SK-N-SH (cell line): Measurements from ENCODE around the gene SUPT7L. TPM values are rescaled to one million over a fixed set of nuclear protein-coding genes. Genes with fewer than 3 reads are reported as not detected.

Experiments used
- CTCF ChIA-PET: fragments of 300-600, 350-600 bp; formaldehyde crosslinking; extraction: SDS; loops from one replicate; lab custom pipeline; 2021; lab: Yijun Ruan, JAX
- POLR2A ChIA-PET: fragments of 350-600 bp; sonication (Branson Sonifier 250); formaldehyde crosslinking; extraction: SDS; loops from one replicate; lab custom pipeline; 2020; ENCODE audit warnings: antibody characterized with exemption, inconsistent platforms; lab: Yijun Ruan, JAX
- DNase-seq: peaks from one replicate; pipeline ENCODE4 v3.0.0; 2012
- H2AFZ ChIP-seq: fragments of 200-600 bp; sonication (generic); 2 replicates; pipeline ENCODE4 v1.8.1; 2016; ENCODE audit warnings: antibody characterized with exemption, mild to moderate bottlenecking, low read depth
- H3F3A ChIP-seq: fragments of 200-600 bp; sonication (generic); replicated peaks from 2 replicates; pipeline ENCODE3; 2016; ENCODE audit warnings: antibody characterized with exemption, mild to moderate bottlenecking; ENCODE audit not compliant: insufficient read depth
- H3K27ac ChIP-seq, 2 experiments: fragments of 200-500 bp in 1 of 2; fragments of 200-600 bp in 1 of 2; sonication (Bioruptor generic) in 1 of 2; sonication (generic), shearing (Covaris generic) in 1 of 2; 2 replicates each; pipeline versions ENCODE4 v1.5.1 to v1.6.1; 2014 to 2016; ENCODE audit warnings: low read depth in 2 of 2, inconsistent platforms in 1 of 2, low read length in 1 of 2, mild to moderate bottlenecking in 1 of 2, mixed read lengths in 1 of 2
- H3K27me3 ChIP-seq: fragments of 200-600 bp; sonication (generic), shearing (Covaris generic); 2 replicates; pipeline ENCODE4 v1.6.1; 2016; ENCODE audit warnings: mixed run types; ENCODE audit not compliant: insufficient read depth
- H3K36me3 ChIP-seq, 2 experiments: fragments of 200-500 bp in 1 of 2; fragments of 200-600 bp in 1 of 2; sonication (Bioruptor generic) in 1 of 2; sonication (generic) in 1 of 2; replicated peaks in 1 of 2; 2 replicates each; pipeline versions ENCODE3 to v1.5.1; 2014 to 2016; ENCODE audit warnings: low read length in 1 of 2, mild to moderate bottlenecking in 1 of 2; ENCODE audit not compliant: insufficient read depth in 2 of 2, control insufficient read depth in 1 of 2
- H3K4me1 ChIP-seq, 2 experiments: fragments of 200-500 bp in 1 of 2; fragments of 200-600 bp in 1 of 2; sonication (Bioruptor generic) in 1 of 2; sonication (generic), shearing (Covaris generic) in 1 of 2; 2 replicates each; pipeline versions ENCODE4 v1.5.1 to v1.6.1; 2014 to 2016; ENCODE audit warnings: low read depth in 1 of 2, low read length in 1 of 2, mixed run types in 1 of 2; ENCODE audit not compliant: insufficient read depth in 2 of 2, control insufficient read depth in 1 of 2
- H3K4me2 ChIP-seq: fragments of 200-600 bp; sonication (generic), shearing (Covaris generic); 2 replicates; pipeline ENCODE4 v1.6.1; 2017; ENCODE audit warnings: mixed run types
- H3K4me3 ChIP-seq, 2 experiments: fragments of 200-500 bp in 1 of 2; fragments of 200-600 bp in 1 of 2; sonication (Bioruptor generic) in 1 of 2; sonication (generic), shearing (Covaris generic) in 1 of 2; 2 replicates each; pipeline versions ENCODE4 v1.5.1 to v1.8.1; 2014 to 2016; ENCODE audit warnings: low read depth in 2 of 2, inconsistent platforms in 1 of 2, low read length in 1 of 2, mild to moderate bottlenecking in 1 of 2, mixed read lengths in 1 of 2, moderate library complexity in 1 of 2
- H3K79me2 ChIP-seq: fragments of 200-600 bp; sonication (generic); 2 replicates; pipeline ENCODE4 v1.8.1; 2017; ENCODE audit warnings: mild to moderate bottlenecking; ENCODE audit not compliant: insufficient read depth
- H3K9ac ChIP-seq: fragments of 200-600 bp; sonication (generic); 2 replicates; pipeline ENCODE4 v1.6.1; 2017; ENCODE audit warnings: mixed run types
- H3K9me2 ChIP-seq: fragments of 200-600 bp; sonication (generic); 2 replicates; pipeline ENCODE4 v1.6.1; 2017; ENCODE audit warnings: mixed run types
- H3K9me3 ChIP-seq: fragments of 200-600 bp; sonication (generic); 2 replicates; pipeline ENCODE4 v1.6.1; 2017; ENCODE audit warnings: mixed run types, mild to moderate bottlenecking, moderate library complexity
- H4K20me1 ChIP-seq: fragments of 200-600 bp; sonication (generic); 2 replicates; pipeline ENCODE4 v1.6.1; 2017; ENCODE audit warnings: mild to moderate bottlenecking, mixed run types; ENCODE audit not compliant: insufficient read depth
- CHD2 ChIP-seq: fragments of 150-350 bp; IDR thresholded peaks from 2 replicates; pipeline ENCODE4 v1.6.1; 2018; ENCODE audit warnings: low read length; ENCODE audit not compliant: partially characterized antibody
- EZH2phosphoT487 ChIP-seq: fragments of 200-600 bp; sonication (generic); IDR thresholded peaks from 2 replicates; pipeline ENCODE4 v1.6.1; 2017; ENCODE audit warnings: low read depth, mixed run types, mild to moderate bottlenecking, antibody characterized with exemption, moderate library complexity, borderline replicate concordance
- FOXJ3 ChIP-seq: sonication (generic); formaldehyde crosslinking; IDR thresholded peaks from 2 replicates; pipeline ENCODE4 v1.5.1; 2020; ENCODE audit warnings: mild to moderate bottlenecking, missing genetic modification reagents
- FOXM1 ChIP-seq: IDR thresholded peaks from 2 replicates; pipeline ENCODE4 v1.4.0; 2012; ENCODE audit warnings: low read depth, mild to moderate bottlenecking
- GABPA ChIP-seq: IDR thresholded peaks from 2 replicates; pipeline ENCODE4 v1.4.0; 2012; ENCODE audit warnings: low read depth, mild to moderate bottlenecking
- JUND ChIP-seq: IDR thresholded peaks from 2 replicates; pipeline ENCODE4 v1.4.0; 2012
- MAX ChIP-seq: IDR thresholded peaks from 2 replicates; pipeline ENCODE4 v1.4.0; 2012; ENCODE audit warnings: low read depth
- NFIC ChIP-seq: IDR thresholded peaks from 2 replicates; pipeline ENCODE4 v1.4.0; 2012; ENCODE audit warnings: borderline replicate concordance
- PBX3 ChIP-seq: IDR thresholded peaks from 2 replicates; pipeline ENCODE4; 2012
- SIN3A ChIP-seq: IDR thresholded peaks from 2 replicates; pipeline ENCODE4 v1.6.1; 2012; ENCODE audit warnings: low read depth, mild to moderate bottlenecking, low read length, moderate library complexity, borderline replicate concordance
- SMC3 ChIP-seq: IDR thresholded peaks from 2 replicates; pipeline ENCODE4 v1.6.1; 2012; ENCODE audit warnings: low read depth, low read length, improper control_type of control experiment
- TAF1 ChIP-seq: IDR thresholded peaks from 2 replicates; pipeline ENCODE4 v1.6.1; 2012; ENCODE audit warnings: low read depth, mild to moderate bottlenecking, low read length, moderate library complexity, borderline replicate concordance
- TCF12 ChIP-seq: IDR thresholded peaks from 2 replicates; pipeline ENCODE4 v1.4.0; 2012
- TEAD4 ChIP-seq: IDR thresholded peaks from 2 replicates; pipeline ENCODE4 v1.4.0; 2012; ENCODE audit warnings: mild to moderate bottlenecking, borderline replicate concordance; ENCODE audit not compliant: insufficient read depth
- WGBS: methylation state at CpG from one replicate; pipeline ENCODE4 v1.1.6; 2017; ENCODE audit warnings: low lambda C conversion rate; 5-methylcytosine and 5-hydroxymethylcytosine counted together
- polyA plus RNA-seq, 3 experiments: library from polyadenylated mRNA; depleted of rRNA; stranded (reverse); fragments of >200 nt; gene quantifications; 2 replicates each; pipeline ENCODE4 v1.2.3, GENCODE V29; 2012
- TF ChIP-seq, protein P1 (sequence below): IDR thresholded peaks from 2 replicates; pipeline ENCODE4 v1.4.0; 2012; ENCODE audit warnings: low read depth, borderline replicate concordance
- TF ChIP-seq, protein P2 (sequence below): fragments of 150-350 bp; IDR thresholded peaks from 2 replicates; pipeline ENCODE4 v1.6.1; 2016; ENCODE audit warnings: mild to moderate bottlenecking, low read depth, low read length
- TF ChIP-seq, protein P3 (sequence below): IDR thresholded peaks from 2 replicates; pipeline ENCODE4 v1.6.1; 2012; ENCODE audit warnings: mild to moderate bottlenecking, low read depth, low read length, moderate library complexity

SUPT7L gene
- polyA plus RNA-seq, 1 of the 3 experiments (the other 2 are of a cell fraction): 49.7 TPM

DNA sequence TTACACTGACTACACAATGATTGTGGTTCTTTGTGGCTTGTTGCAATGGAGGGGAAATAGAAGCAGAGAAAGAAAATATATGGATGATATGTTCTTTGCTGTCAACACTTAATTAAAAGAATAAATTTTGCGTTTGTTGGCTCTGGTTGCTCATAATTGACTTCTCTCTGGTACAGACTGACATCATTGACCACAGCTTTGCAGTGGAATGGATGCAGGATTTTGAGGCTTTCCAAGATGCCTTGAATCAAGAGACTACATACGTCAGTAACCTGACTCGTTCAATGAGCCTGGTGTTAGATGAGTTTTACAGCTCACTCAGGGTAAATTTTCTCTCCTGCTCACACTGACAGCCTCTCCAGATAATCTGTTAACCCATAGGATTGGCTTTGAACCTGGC is 24.7 kb downstream of the SUPT7L start:
- Histone ChIP-seq H3K79me2 (peaks cover 12% of the 10 kb centered on the region; the same call in 1 of the 2 replicates), H3K27ac (peak overlapping the region in 1 of 2 experiments; percentile 56; a peak in 2 of 4 replicates), H4K20me1 (no peaks in the 10 kb centered on the region), H3K4me1 (no peaks in the 10 kb centered on the region; a peak in 1 of 4 replicates), H3K9me2 (no peaks in the 10 kb centered on the region), H3K4me2 (no peak overlapping the region), H3K9ac (peak overlapping the region; percentile 7; the same call in 1 of the 2 replicates), H2AFZ (no peak overlapping the region), H3K27me3 (no peaks in the 10 kb centered on the region), H3K36me3 (peaks cover 83 to 85% of the 10 kb centered on the region in 2 experiments)
- POLR2A ChIA-PET: no interaction called here
- no peak for DNase-seq
- 70% methylated on average over 3 of the region's 3 CpGs for WGBS
- TF ChIP-seq PBX3: 0 out of 2 replicates have a peak, but pooled peaks have one; percentile 44
- TF ChIP-seq FOXM1: no peak
- peak; percentile 24 for TF ChIP-seq TCF12
- peak; percentile 23; the same call in 1 of the 2 replicates for TF ChIP-seq JUND
- no peak for TF ChIP-seq GABPA
- no peak for TF ChIP-seq SMC3
- TF ChIP-seq NFIC: peak; percentile 20
- TF ChIP-seq TEAD4: 0 out of 2 replicates have a peak, but pooled peaks have one; percentile 7
- TF ChIP-seq, protein P1, sequence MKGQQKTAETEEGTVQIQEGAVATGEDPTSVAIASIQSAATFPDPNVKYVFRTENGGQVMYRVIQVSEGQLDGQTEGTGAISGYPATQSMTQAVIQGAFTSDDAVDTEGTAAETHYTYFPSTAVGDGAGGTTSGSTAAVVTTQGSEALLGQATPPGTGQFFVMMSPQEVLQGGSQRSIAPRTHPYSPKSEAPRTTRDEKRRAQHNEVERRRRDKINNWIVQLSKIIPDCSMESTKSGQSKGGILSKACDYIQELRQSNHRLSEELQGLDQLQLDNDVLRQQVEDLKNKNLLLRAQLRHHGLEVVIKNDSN: no peak
- no peak for TF ChIP-seq EZH2phosphoT487
- TF ChIP-seq, all 33 proteins: peak for 5
- Histone ChIP-seq H3F3A (peaks cover 50% of the 10 kb centered on the region), H3K4me3 (no peak overlapping the region), H3K9me3 (no peaks in the 10 kb centered on the region)
- CTCF ChIA-PET: interaction anchor here (1.2 to 2.5 kb wide), 2 partner anchors 17 to 45 kb away, joined by 4 to 11 read pairs; no protein-coding TSS in a partner anchor

DNA sequence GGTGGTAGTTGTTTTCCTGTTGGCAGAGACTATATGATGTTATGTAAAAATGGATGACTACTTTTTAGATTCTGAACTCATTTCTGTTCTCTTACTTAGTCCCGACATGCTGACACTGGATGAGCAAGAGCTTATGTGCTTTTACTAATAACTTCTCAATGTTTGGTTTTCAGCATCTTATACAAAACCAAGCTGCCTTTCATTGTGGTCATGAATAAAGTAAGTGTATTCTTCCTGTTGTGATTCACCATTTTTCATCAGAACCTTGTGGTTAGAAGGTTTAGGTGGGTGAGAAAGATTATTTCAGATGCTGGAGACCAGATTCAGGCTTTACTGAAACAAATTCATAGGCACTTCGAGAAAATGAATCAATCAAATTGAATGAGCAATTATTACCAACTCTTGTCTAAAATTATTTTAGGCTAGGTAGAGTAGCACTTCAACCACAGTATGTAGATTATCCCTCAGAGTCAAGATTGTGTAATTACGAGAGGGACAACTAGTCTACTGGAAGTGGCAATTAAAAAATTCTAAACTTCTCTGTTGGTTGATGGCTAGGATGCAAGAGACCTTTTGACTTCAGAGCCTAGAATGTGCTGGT is 25.3 kb downstream of the SUPT7L start:
- CTCF ChIA-PET: interaction anchor here (0.7 to 2.5 kb wide), 3 partner anchors 17 to 45 kb away, joined by 3 to 11 read pairs (median 4); no protein-coding TSS in a partner anchor
- Histone ChIP-seq H3K4me3 (no peak overlapping the region), H3K36me3 (peaks cover 81% of the 10 kb centered on the region in 2 experiments), H3K27ac (peak overlapping the region in 1 of 2 experiments; percentile 56; a peak in 2 of 4 replicates), H3K4me1 (no peaks in the 10 kb centered on the region; a peak in 1 of 4 replicates), H3F3A (peaks cover 50% of the 10 kb centered on the region), H3K9me2 (no peaks in the 10 kb centered on the region), H2AFZ (no peak overlapping the region), H3K9ac (peak overlapping the region; percentile 15; the same call in 1 of the 2 replicates), H3K79me2 (peaks cover 12% of the 10 kb centered on the region; the same call in 1 of the 2 replicates), H3K4me2 (no peak overlapping the region), H4K20me1 (no peaks in the 10 kb centered on the region), H3K9me3 (no peaks in the 10 kb centered on the region), H3K27me3 (no peaks in the 10 kb centered on the region)
- POLR2A ChIA-PET: no interaction called here
- no peak for DNase-seq
- 56% methylated on average over 3 of the region's 3 CpGs for WGBS
- TF ChIP-seq CHD2 (no peak), FOXM1 (no peak), MAX (no peak), FOXJ3 (no peak), EZH2phosphoT487 (no peak), TCF12 (peak; percentile 73), TAF1 (no peak), SIN3A (no peak), GABPA (no peak), PBX3 (peak; percentile 51), TEAD4 (no peak)
- TF ChIP-seq, protein P2, sequence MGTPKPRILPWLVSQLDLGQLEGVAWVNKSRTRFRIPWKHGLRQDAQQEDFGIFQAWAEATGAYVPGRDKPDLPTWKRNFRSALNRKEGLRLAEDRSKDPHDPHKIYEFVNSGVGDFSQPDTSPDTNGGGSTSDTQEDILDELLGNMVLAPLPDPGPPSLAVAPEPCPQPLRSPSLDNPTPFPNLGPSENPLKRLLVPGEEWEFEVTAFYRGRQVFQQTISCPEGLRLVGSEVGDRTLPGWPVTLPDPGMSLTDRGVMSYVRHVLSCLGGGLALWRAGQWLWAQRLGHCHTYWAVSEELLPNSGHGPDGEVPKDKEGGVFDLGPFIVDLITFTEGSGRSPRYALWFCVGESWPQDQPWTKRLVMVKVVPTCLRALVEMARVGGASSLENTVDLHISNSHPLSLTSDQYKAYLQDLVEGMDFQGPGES: no peak
- TF ChIP-seq, protein P3, sequence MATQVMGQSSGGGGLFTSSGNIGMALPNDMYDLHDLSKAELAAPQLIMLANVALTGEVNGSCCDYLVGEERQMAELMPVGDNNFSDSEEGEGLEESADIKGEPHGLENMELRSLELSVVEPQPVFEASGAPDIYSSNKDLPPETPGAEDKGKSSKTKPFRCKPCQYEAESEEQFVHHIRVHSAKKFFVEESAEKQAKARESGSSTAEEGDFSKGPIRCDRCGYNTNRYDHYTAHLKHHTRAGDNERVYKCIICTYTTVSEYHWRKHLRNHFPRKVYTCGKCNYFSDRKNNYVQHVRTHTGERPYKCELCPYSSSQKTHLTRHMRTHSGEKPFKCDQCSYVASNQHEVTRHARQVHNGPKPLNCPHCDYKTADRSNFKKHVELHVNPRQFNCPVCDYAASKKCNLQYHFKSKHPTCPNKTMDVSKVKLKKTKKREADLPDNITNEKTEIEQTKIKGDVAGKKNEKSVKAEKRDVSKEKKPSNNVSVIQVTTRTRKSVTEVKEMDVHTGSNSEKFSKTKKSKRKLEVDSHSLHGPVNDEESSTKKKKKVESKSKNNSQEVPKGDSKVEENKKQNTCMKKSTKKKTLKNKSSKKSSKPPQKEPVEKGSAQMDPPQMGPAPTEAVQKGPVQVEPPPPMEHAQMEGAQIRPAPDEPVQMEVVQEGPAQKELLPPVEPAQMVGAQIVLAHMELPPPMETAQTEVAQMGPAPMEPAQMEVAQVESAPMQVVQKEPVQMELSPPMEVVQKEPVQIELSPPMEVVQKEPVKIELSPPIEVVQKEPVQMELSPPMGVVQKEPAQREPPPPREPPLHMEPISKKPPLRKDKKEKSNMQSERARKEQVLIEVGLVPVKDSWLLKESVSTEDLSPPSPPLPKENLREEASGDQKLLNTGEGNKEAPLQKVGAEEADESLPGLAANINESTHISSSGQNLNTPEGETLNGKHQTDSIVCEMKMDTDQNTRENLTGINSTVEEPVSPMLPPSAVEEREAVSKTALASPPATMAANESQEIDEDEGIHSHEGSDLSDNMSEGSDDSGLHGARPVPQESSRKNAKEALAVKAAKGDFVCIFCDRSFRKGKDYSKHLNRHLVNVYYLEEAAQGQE: no peak
